Fibroblast of upper back skin (primary cell): ENCODE measurements around the gene SLITRK4.
A peak's percentile ranks its signal among the peaks of the same experiment; 100 is the strongest.

ENCODE experiments used
- DNase-seq: peaks from one replicate; pipeline ENCODE4 v3.0.0-alpha.2; 2013

SLITRK4 gene, protein sequence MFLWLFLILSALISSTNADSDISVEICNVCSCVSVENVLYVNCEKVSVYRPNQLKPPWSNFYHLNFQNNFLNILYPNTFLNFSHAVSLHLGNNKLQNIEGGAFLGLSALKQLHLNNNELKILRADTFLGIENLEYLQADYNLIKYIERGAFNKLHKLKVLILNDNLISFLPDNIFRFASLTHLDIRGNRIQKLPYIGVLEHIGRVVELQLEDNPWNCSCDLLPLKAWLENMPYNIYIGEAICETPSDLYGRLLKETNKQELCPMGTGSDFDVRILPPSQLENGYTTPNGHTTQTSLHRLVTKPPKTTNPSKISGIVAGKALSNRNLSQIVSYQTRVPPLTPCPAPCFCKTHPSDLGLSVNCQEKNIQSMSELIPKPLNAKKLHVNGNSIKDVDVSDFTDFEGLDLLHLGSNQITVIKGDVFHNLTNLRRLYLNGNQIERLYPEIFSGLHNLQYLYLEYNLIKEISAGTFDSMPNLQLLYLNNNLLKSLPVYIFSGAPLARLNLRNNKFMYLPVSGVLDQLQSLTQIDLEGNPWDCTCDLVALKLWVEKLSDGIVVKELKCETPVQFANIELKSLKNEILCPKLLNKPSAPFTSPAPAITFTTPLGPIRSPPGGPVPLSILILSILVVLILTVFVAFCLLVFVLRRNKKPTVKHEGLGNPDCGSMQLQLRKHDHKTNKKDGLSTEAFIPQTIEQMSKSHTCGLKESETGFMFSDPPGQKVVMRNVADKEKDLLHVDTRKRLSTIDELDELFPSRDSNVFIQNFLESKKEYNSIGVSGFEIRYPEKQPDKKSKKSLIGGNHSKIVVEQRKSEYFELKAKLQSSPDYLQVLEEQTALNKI

DNA sequence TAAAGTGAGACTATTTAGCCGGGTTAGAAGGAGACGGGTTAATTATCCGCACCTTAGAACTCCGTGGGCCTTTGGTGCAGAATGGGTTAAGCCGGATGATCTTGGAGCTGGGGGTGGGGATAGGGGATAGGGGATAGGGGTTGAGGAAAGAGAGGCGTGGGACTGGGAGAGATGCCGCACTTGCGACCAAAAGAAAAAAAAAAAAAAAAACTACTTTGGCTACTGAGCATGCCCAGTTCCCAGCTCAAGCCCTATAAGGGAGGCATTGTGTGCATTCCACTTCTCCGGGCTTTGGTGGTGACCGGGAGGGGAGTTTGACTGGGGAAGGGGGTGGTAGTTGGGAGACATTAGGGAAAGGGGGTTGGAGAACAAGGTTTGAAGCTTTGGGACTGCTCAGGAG, at the start of gene SLITRK4:
Gene SLITRK4, minus strand, starts transcription at position 187 of the 400 bp plus-strand sequence. CDS start 4,993 bp downstream, outside the sequence.
- no peak for DNase-seq

GRCh38 chrX:143683486-143683885, 47.6 kb upstream of the SLITRK4 start:
- no peak for DNase-seq

GRCh38 chrX:143674926-143675325, 39.0 kb upstream of the SLITRK4 start:
- no peak for DNase-seq

- DNase-seq: no peak
Measured at GRCh38 chrX:143669395-143669794, 33.5 kb upstream of the SLITRK4 start.

DNA sequence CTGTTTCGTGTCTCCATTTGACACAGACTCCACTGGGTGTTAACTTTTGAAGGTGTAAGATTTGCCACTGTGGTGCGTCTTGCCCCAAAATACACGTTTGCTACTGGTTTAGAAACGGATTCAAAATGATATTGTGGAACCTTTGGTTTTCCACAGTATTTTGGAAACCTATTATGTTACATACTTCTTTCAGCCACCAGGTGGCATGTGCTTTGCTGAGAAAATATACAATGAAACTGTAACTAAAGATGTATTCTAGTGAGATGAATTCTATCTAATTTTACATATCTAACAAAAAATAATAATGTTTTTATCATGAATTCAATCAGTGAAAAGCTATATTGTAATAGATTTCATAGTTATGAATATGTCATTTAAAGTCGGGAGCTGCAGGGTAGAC, 28.4 kb upstream of the SLITRK4 start:
- DNase-seq: peak; percentile 0

DNA sequence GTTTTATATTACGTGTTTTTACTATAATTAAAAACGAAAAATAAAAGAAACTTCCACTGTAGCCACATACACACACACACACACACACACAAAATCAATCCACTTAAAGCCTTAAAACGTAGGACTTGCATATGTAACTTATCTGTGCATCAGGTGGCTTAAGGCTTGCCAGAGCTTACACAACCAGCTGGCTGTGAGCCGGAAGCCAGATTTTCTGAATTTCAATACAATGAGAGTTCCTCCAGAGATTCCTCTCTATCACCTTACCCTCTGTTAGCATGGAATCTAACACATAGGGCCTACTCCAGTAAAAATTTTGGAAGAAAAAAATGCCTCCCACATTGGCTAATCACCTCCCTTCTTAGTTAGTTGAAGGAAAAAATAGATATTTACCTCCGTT, 27.9 kb upstream of the SLITRK4 start:
- DNase-seq: peak; percentile 7

DNA sequence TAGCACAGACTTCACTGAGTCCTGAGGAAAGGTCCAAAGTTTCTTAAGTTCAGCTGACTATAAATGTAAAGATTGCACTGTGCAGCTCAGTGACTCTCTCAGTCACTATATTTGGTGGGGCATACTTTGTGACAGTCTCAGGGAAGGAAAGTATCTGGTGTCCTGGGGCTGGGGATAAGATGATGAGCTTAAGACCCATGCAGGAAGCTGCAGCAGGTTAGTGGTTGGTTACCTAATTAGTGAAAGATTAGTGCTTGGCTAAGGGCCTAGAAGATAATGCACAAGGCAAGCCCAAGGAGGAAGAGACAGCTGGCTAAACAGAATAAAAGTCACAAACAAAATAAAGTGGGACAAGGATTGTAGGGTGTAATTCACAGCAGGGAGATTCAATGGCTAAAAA, 25.4 kb upstream of the SLITRK4 start:
- no peak for DNase-seq

DNA sequence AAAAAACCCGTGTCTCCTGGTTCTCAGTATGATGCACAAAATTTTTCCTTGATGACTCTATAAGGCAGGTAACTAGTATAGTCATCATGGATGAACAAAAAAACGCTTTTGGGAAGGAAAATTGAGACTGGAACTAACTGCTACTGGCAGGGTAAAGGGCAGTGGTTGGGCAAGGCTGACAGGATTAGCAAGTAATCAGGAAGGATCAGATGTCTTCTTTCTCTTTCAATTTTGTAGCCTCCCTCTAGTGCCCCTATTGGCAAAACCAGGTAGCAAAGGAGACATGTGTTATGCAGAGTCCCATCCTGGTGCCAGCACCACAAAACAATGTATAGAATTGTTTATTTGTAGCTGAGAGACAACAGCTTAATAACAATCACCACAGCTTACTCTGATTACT, 12.8 kb upstream of the SLITRK4 start:
- no peak for DNase-seq

- peak; percentile 11 for DNase-seq
Measured at GRCh38 chrX:143642426-143642825, 6.5 kb upstream of the SLITRK4 start.

DNA sequence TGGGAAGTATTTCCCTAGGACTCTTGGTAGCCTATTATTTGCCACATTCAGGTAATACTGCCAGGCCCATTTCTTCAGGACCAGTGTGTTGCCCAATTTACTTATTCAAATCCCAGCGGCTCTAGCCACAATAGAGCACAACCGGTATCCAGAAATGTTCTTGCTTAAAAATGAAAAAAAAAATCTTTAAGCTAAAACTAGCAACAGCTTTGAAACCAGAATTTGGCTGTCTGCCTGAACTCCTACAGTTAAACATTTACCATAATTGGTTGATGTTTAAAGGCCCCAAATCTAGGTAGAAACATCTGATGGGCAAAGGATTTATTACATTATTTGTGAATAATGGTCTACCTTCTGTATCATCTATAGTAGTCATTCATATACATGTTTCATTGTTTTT, 930 bp upstream of the SLITRK4 start:
- no peak for DNase-seq

- DNase-seq: no peak
Measured at GRCh38 chrX:143634663-143635455, 1.0 kb downstream of the SLITRK4 start.

DNA sequence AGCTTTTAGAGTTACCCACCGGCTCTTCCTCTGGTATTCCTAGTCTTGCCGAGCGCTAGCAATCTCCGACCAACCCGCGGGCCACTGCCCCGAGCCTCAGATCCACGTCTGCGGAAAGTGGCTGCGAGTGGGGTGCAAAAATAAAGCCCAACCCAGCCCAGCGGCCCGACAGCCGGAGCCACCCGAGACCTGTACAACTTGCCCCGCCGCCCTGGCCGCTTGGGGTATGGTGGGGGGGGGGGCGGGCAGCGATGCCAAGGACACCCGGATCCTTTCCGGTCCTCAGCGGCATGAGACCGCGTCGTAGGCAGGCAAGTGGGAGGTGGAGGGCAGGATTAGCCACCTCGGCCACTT, 1.6 kb downstream of the SLITRK4 start:
- DNase-seq: no peak

- no peak for DNase-seq
Measured at GRCh38 chrX:143633461-143634308, 2.2 kb downstream of the SLITRK4 start.

GRCh38 chrX:143632625-143633410, 3.1 kb downstream of the SLITRK4 start:
- peak; percentile 10 for DNase-seq

DNA sequence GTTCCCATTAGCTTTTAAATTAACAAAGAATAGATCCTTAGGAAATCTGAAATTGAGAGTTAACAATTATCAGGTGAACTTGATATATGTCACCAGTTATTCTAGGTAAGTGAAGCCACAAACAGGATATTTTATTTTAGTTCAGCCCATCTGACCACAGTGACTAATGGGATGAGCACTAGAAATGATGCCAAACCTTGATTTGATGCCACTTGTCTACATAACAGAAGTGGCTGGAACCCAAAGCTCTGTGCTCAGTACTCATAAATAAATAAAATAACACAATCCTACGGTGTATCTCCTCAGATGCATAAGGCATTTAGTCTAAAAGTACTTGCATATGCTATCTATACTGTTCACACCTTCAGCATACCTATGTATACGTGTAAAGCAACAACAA, 12.2 kb downstream of the SLITRK4 start:
- DNase-seq: no peak

DNA sequence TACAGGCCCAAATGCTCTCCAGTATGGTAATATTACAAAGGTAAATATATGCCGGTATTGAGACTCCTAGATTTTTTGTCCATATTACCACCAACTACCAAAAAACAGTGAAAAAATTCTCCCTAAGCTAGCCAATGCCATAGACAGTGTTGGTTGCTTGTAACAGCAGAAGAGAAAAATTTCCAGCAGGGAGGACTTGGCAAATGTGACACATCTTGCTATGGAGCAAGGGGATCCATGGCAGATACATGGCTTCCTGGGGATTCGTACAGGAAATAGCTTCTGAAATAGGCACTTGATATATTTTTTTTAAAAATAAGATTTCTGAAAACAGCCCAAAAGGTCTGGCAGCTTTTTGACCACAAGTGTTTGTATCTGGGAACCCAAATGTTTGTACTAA, 14.6 kb downstream of the SLITRK4 start:
- DNase-seq: no peak

- DNase-seq: no peak
Measured at GRCh38 chrX:143615851-143616250, 20.1 kb downstream of the SLITRK4 start.

DNA sequence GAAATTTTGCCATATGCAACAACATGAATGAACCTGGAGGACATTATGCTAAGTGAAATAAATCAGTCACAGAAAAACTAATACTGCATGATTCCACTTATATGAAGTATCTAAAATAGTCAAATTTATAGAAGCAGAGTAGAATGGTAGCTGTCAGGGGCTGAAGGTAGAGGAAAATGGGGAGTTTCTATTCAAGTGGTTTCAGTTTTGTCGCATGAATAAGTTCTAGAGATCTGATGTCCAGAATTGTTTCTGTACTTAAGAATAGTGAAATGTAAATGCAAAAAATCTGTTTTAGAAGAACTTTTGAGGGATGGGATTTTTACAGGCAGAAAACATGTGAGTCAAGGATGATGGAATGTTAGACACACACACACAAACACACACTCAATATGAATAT, 34.1 kb downstream of the SLITRK4 start:
- no peak for DNase-seq

DNA sequence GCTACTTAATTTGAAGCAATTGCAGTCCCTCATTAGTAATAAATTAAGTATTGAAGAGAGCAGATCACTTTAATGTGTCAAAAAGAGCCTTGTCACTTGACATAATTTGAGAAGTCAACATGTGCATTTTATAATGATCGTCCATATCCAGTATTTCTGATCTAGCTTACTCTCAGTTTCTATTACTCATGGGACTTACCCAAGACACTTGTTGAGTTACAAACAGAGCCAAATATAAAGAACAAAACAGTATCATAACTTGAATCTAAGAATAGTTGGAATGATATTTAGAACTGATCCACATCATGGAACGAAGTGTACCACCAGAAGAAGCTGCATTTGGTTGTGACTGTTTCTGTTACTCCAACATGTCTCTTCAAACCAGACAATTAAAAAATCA, 54.7 kb downstream of the SLITRK4 start:
- DNase-seq: no peak

DNA sequence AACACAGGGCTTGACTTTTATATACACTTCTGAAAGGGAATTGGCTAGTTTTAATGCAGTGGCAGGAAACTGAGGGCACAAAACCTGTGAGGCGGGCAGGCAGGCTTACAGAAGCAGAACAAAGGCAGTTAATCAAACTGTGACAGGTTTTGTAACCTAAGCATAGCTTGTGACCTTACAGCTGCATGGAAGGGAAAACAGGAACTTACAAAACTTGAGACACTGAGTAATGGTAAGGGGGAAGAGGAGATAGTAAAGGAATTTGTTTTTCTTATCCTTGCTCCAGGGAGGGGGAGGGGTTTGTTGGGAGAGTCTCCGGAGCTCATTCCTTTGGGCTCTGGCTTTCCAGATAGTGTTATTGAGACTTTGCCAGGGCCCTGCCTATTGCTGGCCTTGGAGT, 55.6 kb downstream of the SLITRK4 start:
- peak; percentile 0 for DNase-seq
